HG03520 (cell line): Measurements from ENCODE around the gene TBX18.

Experiments used
- ATAC-seq: cut with Tn5 transposase; IDR thresholded peaks from one replicate; pipeline ENCODE4 v1.9.1; 2021; ENCODE audit warnings: mild to moderate bottlenecking, moderate library complexity; ENCODE audit not compliant: unreplicated experiment

TBX18 gene

GRCh38 chr6:84764332-84765049, at the start of gene TBX18:
TSS of gene TBX18 (minus strand) at chr6:84764598. CDS start at chr6:84764181, 417 bp downstream.
- no peak for ATAC-seq

DNA sequence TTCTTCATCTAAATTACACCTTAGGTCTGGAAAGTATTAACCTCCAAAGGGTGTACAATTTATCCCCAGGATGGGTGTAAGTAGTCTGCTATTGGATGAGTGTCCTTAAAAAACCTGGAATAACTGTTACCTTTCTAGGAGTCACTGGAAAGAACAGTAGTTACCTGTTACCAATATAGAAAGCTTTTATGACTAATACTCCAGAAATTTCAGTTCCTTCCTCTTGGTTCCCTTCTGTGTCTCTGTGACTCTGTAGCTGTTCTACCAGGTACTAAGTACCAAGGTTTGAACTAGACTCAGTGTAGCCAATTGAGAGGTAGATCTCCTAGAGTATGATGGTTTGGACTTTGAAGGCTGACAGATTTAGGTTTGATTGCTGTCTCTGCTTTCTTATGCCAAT, 47.0 kb upstream of the TBX18 start:
- ATAC-seq: no peak

DNA sequence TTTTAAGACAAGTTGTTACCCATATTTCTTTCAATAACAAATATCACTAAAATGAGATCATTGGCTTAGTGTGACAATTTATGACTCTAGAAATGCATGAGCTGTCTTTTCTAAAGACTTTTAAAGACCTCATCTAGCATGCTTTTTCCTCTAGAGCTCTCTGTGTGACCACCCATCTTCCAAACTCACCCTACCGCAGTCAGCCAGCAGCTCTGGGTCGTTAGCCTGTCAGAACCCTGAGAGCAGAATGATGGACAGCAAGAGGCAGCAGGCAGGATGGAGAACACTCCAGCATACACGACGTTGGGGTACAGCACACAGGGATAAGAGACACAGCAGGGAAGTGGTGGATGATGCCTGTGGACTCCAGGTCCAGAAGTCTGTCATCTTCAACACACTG, 45.1 kb upstream of the TBX18 start:
- no peak for ATAC-seq

- ATAC-seq: no peak
Observed at GRCh38 chr6:84808491-84809061, 44.2 kb upstream of the TBX18 start.

DNA sequence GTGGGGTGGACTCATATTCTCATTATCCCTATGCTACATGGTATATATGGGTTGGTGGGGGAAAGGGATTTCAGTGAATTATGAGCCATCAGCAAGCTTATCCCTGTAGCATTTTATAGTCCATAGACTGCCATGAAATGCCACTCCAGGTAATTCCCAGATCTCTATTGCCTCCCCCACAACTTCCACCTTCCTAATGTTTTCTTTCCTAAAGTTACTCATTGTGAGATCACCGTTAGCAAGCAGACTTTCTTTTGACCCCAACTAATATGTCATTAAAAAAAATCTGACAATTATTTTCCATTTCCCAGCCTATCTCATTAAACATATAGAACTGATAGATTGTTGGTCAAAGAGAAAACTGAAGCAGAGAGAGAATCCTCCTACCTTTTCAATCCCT, 40.7 kb upstream of the TBX18 start:
- no peak for ATAC-seq

GRCh38 chr6:84804720-84805119, 40.3 kb upstream of the TBX18 start:
- no peak for ATAC-seq

DNA sequence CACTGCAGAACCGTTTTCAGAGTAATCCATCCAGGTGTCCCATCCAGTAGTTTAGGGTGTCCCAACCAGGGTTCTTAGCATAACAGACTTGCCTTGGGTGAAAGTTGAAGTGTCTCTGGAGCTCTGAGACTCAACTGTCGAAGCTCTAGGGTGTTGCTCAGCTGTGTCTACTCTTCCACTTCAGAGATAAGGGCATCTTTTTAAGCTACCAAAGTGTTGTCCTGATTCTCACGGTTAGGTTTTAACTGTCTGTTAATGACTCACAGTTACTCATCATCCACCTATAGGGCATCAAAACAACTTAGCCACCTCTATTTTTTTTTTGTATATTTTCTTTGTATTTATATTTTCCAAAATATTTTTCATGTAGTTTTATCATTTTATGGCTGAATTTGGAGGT, 36.9 kb upstream of the TBX18 start:
- no peak for ATAC-seq

- no peak for ATAC-seq
Observed at GRCh38 chr6:84798257-84798656, 33.9 kb upstream of the TBX18 start.

GRCh38 chr6:84796343-84796742, 31.9 kb upstream of the TBX18 start:
- ATAC-seq: no peak

GRCh38 chr6:84791927-84792326, 27.5 kb upstream of the TBX18 start:
- no peak for ATAC-seq

- ATAC-seq: no peak
Observed at GRCh38 chr6:84791233-84791632, 26.8 kb upstream of the TBX18 start.

DNA sequence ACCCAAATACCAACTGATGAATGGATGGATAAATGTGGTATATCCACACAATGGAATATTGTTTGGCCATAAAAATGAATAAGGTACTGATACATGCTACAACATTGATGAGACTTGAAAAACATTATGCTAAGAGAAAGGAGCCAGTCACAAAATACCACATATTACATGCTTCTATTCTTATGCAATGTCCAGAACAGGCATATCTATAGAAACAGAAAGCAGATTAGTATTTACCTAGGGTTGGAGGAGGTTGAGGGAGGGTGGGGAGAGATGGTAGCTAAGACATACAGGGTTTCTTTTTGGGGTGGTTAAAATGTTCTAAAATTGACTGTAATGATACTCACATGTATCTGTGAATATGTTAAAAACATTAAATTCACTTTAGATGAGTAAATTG, 24.8 kb upstream of the TBX18 start:
- no peak for ATAC-seq

DNA sequence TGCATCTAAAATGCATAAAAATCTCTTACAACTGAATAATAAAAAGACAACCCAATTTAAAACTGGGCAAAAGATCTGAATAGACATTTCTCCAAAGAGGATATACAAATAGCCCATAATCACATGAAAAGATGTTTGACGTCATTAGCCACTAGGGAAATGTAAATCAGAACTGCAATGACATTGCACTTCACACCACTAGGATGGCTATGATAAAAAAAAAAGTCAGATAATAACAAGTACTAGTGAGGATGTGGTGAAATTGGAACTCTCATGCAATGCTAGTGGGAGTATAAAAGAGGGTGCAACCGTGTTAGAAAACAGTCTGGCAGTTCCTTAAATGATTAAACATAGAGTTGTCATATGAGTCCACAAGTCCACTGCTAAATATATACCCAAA, 24.3 kb upstream of the TBX18 start:
- no peak for ATAC-seq

DNA sequence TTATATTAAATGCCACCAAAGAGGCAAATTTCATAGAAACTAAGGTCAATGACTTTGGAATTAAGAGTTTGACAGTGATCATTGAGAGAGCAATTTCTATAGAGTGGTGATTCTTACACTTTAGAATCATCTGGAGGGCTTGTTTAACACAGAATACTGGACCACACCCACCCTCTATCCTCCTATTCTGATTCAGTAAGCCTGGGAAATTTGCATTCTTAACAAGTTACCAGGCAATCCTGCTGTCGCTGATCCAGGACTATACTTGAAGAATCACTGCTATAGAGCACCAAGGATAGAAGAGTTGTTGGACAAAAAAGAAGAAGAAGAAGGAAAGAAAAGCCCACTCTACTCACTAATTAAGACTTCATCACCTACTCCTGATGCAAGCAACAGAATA, 21.3 kb upstream of the TBX18 start:
- ATAC-seq: no peak

GRCh38 chr6:84779917-84780316, 15.5 kb upstream of the TBX18 start:
- ATAC-seq: no peak

DNA sequence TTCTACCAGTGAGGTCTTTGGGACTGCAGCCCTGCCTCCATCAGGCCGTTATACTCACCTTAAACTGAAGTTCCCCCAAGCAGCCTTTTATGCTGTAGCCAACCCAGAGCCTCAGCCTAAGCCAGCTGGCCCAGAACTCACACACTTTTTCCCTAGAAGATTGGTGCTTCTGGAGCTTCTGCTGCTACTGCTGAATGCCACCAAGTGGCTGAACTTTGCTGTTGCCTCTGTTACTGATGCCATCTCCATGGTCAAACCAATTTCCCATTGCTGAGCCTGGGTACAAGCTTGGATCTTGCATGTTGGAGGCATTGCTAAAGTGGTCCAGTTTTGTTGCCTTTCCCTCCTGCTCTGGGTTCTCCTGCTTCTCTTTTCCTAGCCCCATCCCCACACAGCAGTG, 15.0 kb upstream of the TBX18 start:
- no peak for ATAC-seq

GRCh38 chr6:84777888-84778287, 13.5 kb upstream of the TBX18 start:
- ATAC-seq: no peak

DNA sequence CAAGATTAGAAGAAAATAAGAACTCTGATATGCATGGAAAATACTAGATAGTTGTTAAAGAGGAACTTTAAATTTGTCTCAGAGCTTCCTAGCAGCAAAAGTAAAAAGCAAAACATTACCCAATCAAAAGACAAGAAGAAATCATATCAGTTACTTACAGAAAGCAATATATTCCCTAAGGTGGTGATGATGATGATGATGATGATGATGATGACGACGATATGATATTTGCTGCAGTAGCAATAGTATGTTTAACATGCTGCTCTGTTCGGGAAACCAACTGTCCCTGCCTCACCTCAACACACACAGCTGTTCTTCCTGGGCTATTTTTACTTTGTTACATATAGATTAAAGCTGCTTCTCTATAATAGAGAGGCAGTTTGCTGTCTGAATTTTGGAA, 12.0 kb upstream of the TBX18 start:
- no peak for ATAC-seq

DNA sequence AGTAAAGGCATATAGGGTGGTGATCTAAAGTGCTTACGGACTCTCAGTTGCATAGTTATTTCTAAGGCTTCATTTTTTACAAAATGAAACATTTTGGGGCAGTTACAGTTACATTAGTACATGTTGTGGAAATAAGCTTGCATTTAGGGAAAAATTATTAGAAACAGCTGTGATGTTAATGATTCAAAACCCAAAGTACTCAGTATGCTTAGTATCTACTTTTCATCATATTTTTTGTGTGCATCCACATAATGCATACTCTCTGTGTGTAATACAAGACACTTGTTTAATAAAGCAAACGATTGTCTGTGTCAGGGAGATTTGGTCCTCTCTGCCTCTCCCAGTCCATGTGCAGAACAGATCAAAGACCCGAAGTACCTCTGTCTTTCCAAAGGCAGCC, 11.4 kb upstream of the TBX18 start:
- ATAC-seq: no peak

DNA sequence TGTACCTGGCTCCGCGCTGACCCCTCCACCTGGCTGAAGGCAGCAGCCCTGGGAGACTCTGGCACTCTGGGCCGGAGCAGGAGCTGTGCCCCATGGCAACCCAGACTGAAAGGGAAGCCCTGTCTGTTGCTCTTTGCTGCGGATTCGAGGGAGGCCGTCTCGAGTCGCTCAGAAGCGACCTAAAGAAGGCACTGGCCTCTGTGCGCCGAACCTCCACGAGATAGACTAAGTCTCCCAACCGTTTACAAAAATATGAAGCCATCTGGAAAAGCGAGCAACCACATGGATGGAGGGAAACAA, 10.5 kb upstream of the TBX18 start:
- no peak for ATAC-seq

- peak; percentile 79 for ATAC-seq
Observed at GRCh38 chr6:84774157-84774984, 10.0 kb upstream of the TBX18 start.

DNA sequence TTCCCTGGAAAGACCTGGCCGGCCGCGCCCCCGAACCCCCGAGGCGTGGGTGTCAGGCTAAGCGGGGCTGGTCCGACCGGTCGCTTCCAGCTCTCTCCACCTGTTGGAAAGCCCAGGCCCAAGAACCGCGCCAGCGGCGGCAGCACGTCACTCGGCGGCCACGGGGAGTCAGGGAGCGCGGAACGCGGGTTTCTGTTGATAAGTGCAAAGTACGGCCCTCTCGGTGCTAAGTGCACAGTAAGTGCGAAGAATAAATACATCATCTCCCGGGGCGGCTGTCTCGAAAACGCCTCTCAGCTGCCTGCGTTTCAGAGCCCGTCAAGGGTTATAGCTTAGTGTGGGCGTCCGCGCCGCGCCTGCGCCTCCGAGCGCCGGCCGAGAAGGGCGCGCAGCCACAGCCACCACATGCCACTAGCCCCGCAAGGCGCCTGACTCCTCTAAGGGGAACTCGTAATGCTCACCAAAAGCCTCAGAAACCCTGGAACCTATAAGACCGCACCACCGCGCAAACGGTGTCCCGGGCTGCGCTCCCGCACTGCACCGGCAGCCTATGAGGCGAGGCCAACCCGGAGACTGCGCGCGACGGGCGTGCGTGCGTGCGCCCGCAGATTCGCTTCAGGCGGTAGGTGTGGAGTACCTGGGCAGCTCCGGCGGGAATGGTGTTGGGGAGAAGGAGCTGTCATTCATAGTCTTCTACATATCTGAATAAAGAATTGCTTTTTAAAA, 9.2 kb upstream of the TBX18 start:
- no peak for ATAC-seq
